H1 (cell line): Measurements from ENCODE around the gene KSR2. TPM values are rescaled to one million over a fixed set of nuclear protein-coding genes. Genes with fewer than 3 reads are reported as not detected.

Experiments used
- CTCF ChIA-PET: fragments of 300-600 bp; sonication (Branson Sonifier 250); formaldehyde crosslinking; loops from one replicate; lab custom pipeline; 2021; ENCODE audit not compliant: partially characterized antibody; lab: Charles Lee
- POLR2A ChIA-PET: fragments of 300-600 bp; sonication (Branson Sonifier 250); formaldehyde crosslinking; loops from one replicate; lab custom pipeline; 2021; ENCODE audit warnings: inconsistent platforms; ENCODE audit not compliant: partially characterized antibody; lab: Charles Lee
- DNase-seq, 2 experiments: peaks; one replicate each; pipeline versions ENCODE4 v3.0.0 to v3.0.0-alpha.2; 2010 to 2022; ENCODE audit warnings: low spot score in 2 of 2, low read depth in 1 of 2, mixed read lengths in 1 of 2
- FAIRE-seq: peaks from 2 replicates; lab custom pipeline; 2011; peaks lifted over from hg19 to GRCh38; lab: Jason Lieb, UNC
- H2AFZ ChIP-seq: 2 replicates; pipeline ENCODE4 v1.8.1; 2012; ENCODE audit warnings: low read length, inconsistent platforms
- H2AK5ac ChIP-seq: 2 replicates; pipeline ENCODE4 v1.6.1; 2013; ENCODE audit warnings: low read depth, low read length
- H2BK120ac ChIP-seq: replicated peaks from 2 replicates; pipeline ENCODE3; 2013; ENCODE audit warnings: low read depth, low read length, inconsistent platforms
- H2BK12ac ChIP-seq: 2 replicates; pipeline ENCODE4 v1.6.1; 2013; ENCODE audit warnings: low read depth, low read length
- H2BK15ac ChIP-seq: 2 replicates; pipeline ENCODE4 v1.6.1; 2013; ENCODE audit warnings: low read length
- H2BK20ac ChIP-seq: 2 replicates; pipeline ENCODE4 v1.6.1; 2013; ENCODE audit warnings: low read length
- H2BK5ac ChIP-seq: 2 replicates; pipeline ENCODE4 v1.6.1; 2013; ENCODE audit warnings: low read depth, low read length
- H3K14ac ChIP-seq: 2 replicates; pipeline ENCODE4 v1.6.1; 2013; ENCODE audit warnings: inconsistent platforms; ENCODE audit not compliant: insufficient read length
- H3K18ac ChIP-seq: 2 replicates; pipeline ENCODE4 v1.6.1; 2013; ENCODE audit warnings: low read length; ENCODE audit errors: extremely low read depth
- H3K23ac ChIP-seq: 2 replicates; pipeline ENCODE4 v1.6.1; 2013; ENCODE audit warnings: inconsistent platforms; ENCODE audit not compliant: insufficient read length
- H3K23me2 ChIP-seq: 2 replicates; pipeline ENCODE4 v1.6.1; 2013; ENCODE audit warnings: low read depth, low read length
- H3K27ac ChIP-seq: 2 replicates; pipeline ENCODE4 v1.6.1; 2011; ENCODE audit warnings: low read depth, low read length, inconsistent platforms
- H3K27me3 ChIP-seq, 4 experiments: replicated peaks in 1 of 4; 1 replicate in 1 of 4; 2 replicates in 3 of 4; pipeline versions ENCODE4 v1.6.1 to v1.8.1; 2011 to 2013; ENCODE audit warnings: low read length in 3 of 4, mild to moderate bottlenecking in 3 of 4, inconsistent platforms in 2 of 4, mixed read lengths in 2 of 4, moderate library complexity in 1 of 4; ENCODE audit not compliant: control insufficient read depth in 3 of 4, insufficient read depth in 3 of 4; ENCODE audit errors: extremely low read depth in 1 of 4
- H3K36me3 ChIP-seq, 4 experiments: 2 replicates each; pipeline versions ENCODE4 v1.6.1 to v1.8.1; 2011 to 2013; ENCODE audit warnings: mild to moderate bottlenecking in 4 of 4, low read length in 3 of 4, moderate library complexity in 2 of 4, control low read depth in 1 of 4, inconsistent platforms in 1 of 4; ENCODE audit not compliant: insufficient read depth in 4 of 4, control insufficient read depth in 2 of 4
- H3K4ac ChIP-seq: replicated peaks from 2 replicates; pipeline ENCODE3; 2013; ENCODE audit warnings: low read length, low read depth, mixed read lengths, inconsistent platforms; ENCODE audit not compliant: insufficient read length
- H3K4me1 ChIP-seq, 4 experiments: replicated peaks in 1 of 4; 1 replicate in 1 of 4; 2 replicates in 3 of 4; pipeline versions ENCODE4 v1.6.1 to v1.8.1; 2011 to 2013; ENCODE audit warnings: low read length in 3 of 4, inconsistent platforms in 2 of 4, mixed read lengths in 1 of 4; ENCODE audit not compliant: insufficient read depth in 4 of 4, control insufficient read depth in 3 of 4
- H3K4me2 ChIP-seq, 2 experiments: 2 replicates each; pipeline versions ENCODE4 v1.6.1 to v1.8.1; 2011 to 2013; ENCODE audit warnings: low read depth in 2 of 2, low read length in 2 of 2, control low read depth in 1 of 2, inconsistent platforms in 1 of 2, mild to moderate bottlenecking in 1 of 2; ENCODE audit not compliant: insufficient read depth in 1 of 2
- H3K4me3 ChIP-seq, 4 experiments: fragments of 200-600, 300-600 bp in 1 of 4; sonication (generic), shearing (Covaris generic), sonication (Bioruptor Twin) in 1 of 4; 2 replicates each; pipeline versions ENCODE4 v1.5.1 to v1.8.1; 2011 to 2016; ENCODE audit warnings: low read length in 4 of 4, low read depth in 3 of 4, control low read depth in 2 of 4, inconsistent platforms in 2 of 4, mild to moderate bottlenecking in 2 of 4, mixed read lengths in 1 of 4, moderate library complexity in 1 of 4; ENCODE audit not compliant: insufficient read depth in 2 of 4; ENCODE audit errors: extremely low read depth in 1 of 4
- H3K56ac ChIP-seq: replicated peaks from 2 replicates; pipeline ENCODE3; 2013; ENCODE audit warnings: low read depth, mild to moderate bottlenecking, mixed read lengths, low read length, inconsistent platforms; ENCODE audit not compliant: insufficient read length
- H3K79me1 ChIP-seq: 2 replicates; pipeline ENCODE4 v1.6.1; 2013; ENCODE audit warnings: low read depth, low read length, control low read depth
- H3K79me2 ChIP-seq, 2 experiments: 2 replicates each; pipeline versions ENCODE4 v1.6.1 to v1.8.1; 2012 to 2013; ENCODE audit warnings: low read length in 2 of 2, mild to moderate bottlenecking in 2 of 2, inconsistent platforms in 1 of 2; ENCODE audit not compliant: insufficient read depth in 2 of 2, control insufficient read depth in 1 of 2
- H3K9ac ChIP-seq, 4 experiments: replicated peaks in 1 of 4; 1 replicate in 1 of 4; 2 replicates in 3 of 4; pipeline versions ENCODE4 v1.6.1 to v1.8.1; 2011 to 2013; ENCODE audit warnings: low read depth in 3 of 4, low read length in 3 of 4, control low read depth in 2 of 4, mild to moderate bottlenecking in 2 of 4, moderate library complexity in 2 of 4, inconsistent platforms in 1 of 4; ENCODE audit errors: extremely low read depth in 1 of 4
- H3K9me3 ChIP-seq, 2 experiments: 2 replicates each; pipeline versions ENCODE4 v1.6.1 to v1.8.1; 2012 to 2013; ENCODE audit warnings: mild to moderate bottlenecking in 2 of 2, moderate library complexity in 2 of 2, control low read depth in 1 of 2, inconsistent platforms in 1 of 2, low read depth in 1 of 2, low read length in 1 of 2, mixed read lengths in 1 of 2; ENCODE audit not compliant: insufficient read depth in 2 of 2
- H4K20me1 ChIP-seq, 2 experiments: replicated peaks in 1 of 2; 2 replicates each; pipeline versions ENCODE3 to v1.8.1; 2011 to 2013; ENCODE audit warnings: inconsistent platforms in 2 of 2, low read length in 2 of 2, mild to moderate bottlenecking in 1 of 2; ENCODE audit not compliant: insufficient read depth in 2 of 2, control insufficient read depth in 1 of 2
- H4K5ac ChIP-seq: 2 replicates; pipeline ENCODE4 v1.6.1; 2013; ENCODE audit warnings: low read length, low read depth, mixed read lengths, inconsistent platforms; ENCODE audit not compliant: insufficient read length
- H4K8ac ChIP-seq: 2 replicates; pipeline ENCODE4 v1.8.0; 2013; ENCODE audit warnings: mild to moderate bottlenecking, moderate library complexity, low read length, inconsistent platforms; ENCODE audit not compliant: insufficient read depth; ENCODE audit errors: extremely low read depth
- H4K91ac ChIP-seq: replicated peaks from 2 replicates; pipeline ENCODE3; 2013; ENCODE audit warnings: low read length, mixed read lengths, inconsistent platforms; ENCODE audit not compliant: insufficient read length
- CBX5 ChIP-seq: fragments of 300-800, 300-1000 bp; sonication (generic); IDR thresholded peaks from 2 replicates; pipeline ENCODE4 v1.7.1; 2016; ENCODE audit warnings: antibody characterized with exemption, low read length, low read depth
- CTBP2 ChIP-seq: IDR thresholded peaks from 2 replicates; pipeline ENCODE4 v1.7.0; 2011; ENCODE audit warnings: borderline replicate concordance, mild to moderate bottlenecking, moderate library complexity, mixed read lengths, low read length; ENCODE audit not compliant: insufficient read depth, insufficient read length
- GABPA ChIP-seq: IDR thresholded peaks from 2 replicates; pipeline ENCODE4 v1.6.1; 2011; ENCODE audit warnings: mild to moderate bottlenecking, low read length, moderate library complexity, borderline replicate concordance; ENCODE audit not compliant: insufficient read depth
- JUN ChIP-seq: IDR thresholded peaks from 2 replicates; pipeline ENCODE4 v1.6.1; 2011; ENCODE audit warnings: low read depth, mild to moderate bottlenecking, improper control_type of control experiment, low read length
- KDM5A ChIP-seq: fragments of 200-600 bp; IDR thresholded peaks from 2 replicates; pipeline ENCODE4 v1.7.1; 2012; ENCODE audit warnings: mild to moderate bottlenecking, low read length, inconsistent platforms, mixed read lengths
- MAFK ChIP-seq: IDR thresholded peaks from 2 replicates; pipeline ENCODE4 v1.6.1; 2012; ENCODE audit warnings: low read depth, mild to moderate bottlenecking, improper control_type of control experiment, low read length
- NANOG ChIP-seq: IDR thresholded peaks from 2 replicates; pipeline ENCODE4 v1.6.1; 2011; ENCODE audit warnings: low read length, low read depth, mild to moderate bottlenecking, inconsistent platforms; ENCODE audit not compliant: insufficient read depth, poor library complexity, severe bottlenecking
- PHF8 ChIP-seq: fragments of 200-600 bp; sonication (generic); conservative IDR thresholded peaks from 2 replicates; pipeline ENCODE4 v1.7.1; 2012; ENCODE audit warnings: low read depth, mild to moderate bottlenecking, inconsistent platforms, low read length, moderate library complexity
- POLR2AphosphoS5 ChIP-seq: IDR thresholded peaks from 2 replicates; pipeline ENCODE4 v1.6.1; 2011; ENCODE audit warnings: low read depth, low read length
- RXRA ChIP-seq: IDR thresholded peaks from 2 replicates; pipeline ENCODE4 v1.6.1; 2011; ENCODE audit warnings: low read depth, mild to moderate bottlenecking, low read length, moderate library complexity; ENCODE audit not compliant: insufficient read depth
- SIN3A ChIP-seq, 2 experiments: IDR thresholded peaks in 1 of 2; conservative IDR thresholded peaks in 1 of 2; 2 replicates each; pipeline ENCODE4 v1.6.1; 2011 to 2012; ENCODE audit warnings: low read length in 2 of 2, improper control_type of control experiment in 1 of 2, low read depth in 1 of 2, mild to moderate bottlenecking in 1 of 2
- SIRT6 ChIP-seq: IDR thresholded peaks from one replicate; pipeline ENCODE4 v1.7.1; 2012; ENCODE audit warnings: low read length, inconsistent platforms
- SP1 ChIP-seq: IDR thresholded peaks from 2 replicates; pipeline ENCODE4 v1.6.1; 2011; ENCODE audit warnings: low read depth, low read length
- SRF ChIP-seq: IDR thresholded peaks from 2 replicates; pipeline ENCODE4 v1.6.1; 2011; ENCODE audit warnings: mild to moderate bottlenecking, low read depth, low read length, moderate library complexity
- WGBS, 2 experiments: shearing (Covaris generic) in 1 of 2; methylation state at CpG; one replicate each; pipeline versions ENCODE4 v1.1.6 to v1.1.7; 2013 to 2015; ENCODE audit warnings: low lambda C conversion rate in 2 of 2, mixed read lengths in 2 of 2, inconsistent platforms in 1 of 2, low coverage in 1 of 2, missing lambda C conversion rate in 1 of 2; ENCODE audit not compliant: insufficient replicate concordance in 2 of 2, insufficient coverage in 1 of 2, insufficient read length in 1 of 2; ENCODE audit errors: extremely low coverage in 1 of 2, missing lambda C conversion rate in 1 of 2; 5-methylcytosine and 5-hydroxymethylcytosine counted together
- polyA plus RNA-seq, 7 experiments: library from polyadenylated mRNA; depleted of rRNA in 3 of 7; stranded (reverse) in 5 of 7; unstranded in 2 of 7; fragments of >200 nt in 5 of 7; fragments of 200-250 nt in 2 of 7; gene quantifications; 1 replicate in 5 of 7; 2 replicates in 1 of 7; 4 replicates in 1 of 7; pipeline versions ENCODE4 v1.2.1 to v1.2.3, GENCODE V29; 2011 to 2013; ENCODE audit warnings: missing spikeins in 2 of 7, mixed read lengths in 2 of 7
- total RNA-seq: library from RNA; stranded (reverse); fragmentation: NEBNext Ultra II Directional; extraction: Animal tissue kit (Norgen Biotek cat#: 25700); gene quantifications from 2 replicates; pipeline ENCODE4 v1.2.1, GENCODE V29; 2021

The KSR2 gene
- total and polyA plus RNA-seq, 2 of the 8 experiments (the other 6 are each of a cell fraction or from before 2014, with no cell fraction given): 0.74 to 2.2 TPM

- Histone ChIP-seq H3K79me2 (no peaks in the 10 kb centered on the region), H3K79me1 (no peaks in the 10 kb centered on the region), H3K23ac (no peak overlapping the region), H3K9ac (no peak overlapping the region), H4K91ac (no peak overlapping the region), H3K36me3 (no peaks in the 10 kb centered on the region), H3K27me3 (no peaks in the 10 kb centered on the region), H4K5ac (no peak overlapping the region), H3K4me2 (no peak overlapping the region), H2BK20ac (no peak overlapping the region), H3K56ac (no peak overlapping the region), H2AK5ac (no peak overlapping the region), H4K20me1 (no peaks in the 10 kb centered on the region), H2BK12ac (no peak overlapping the region), H4K8ac (no peak overlapping the region), H3K27ac (no peak overlapping the region), H3K14ac (no peak overlapping the region), H3K23me2 (no peaks in the 10 kb centered on the region), H2BK120ac (no peak overlapping the region), H3K9me3 (no peaks in the 10 kb centered on the region), H3K18ac (no peak overlapping the region), H2BK15ac (no peak overlapping the region), H3K4ac (no peak overlapping the region), H3K4me1 (peaks cover 0 to 3% (median 0%) of the 10 kb centered on the region in 4 experiments; a peak in 1 of 7 replicates), H2AFZ (no peak overlapping the region), H2BK5ac (no peak overlapping the region), H3K4me3 (no peak overlapping the region)
- WGBS, 2 experiments: 80% methylated on average over 4 of the region's 4 CpGs; no CpG with 5 or more reads in 1 of the 2 experiments
- FAIRE-seq: no peak
- TF ChIP-seq RXRA: no peak
- TF ChIP-seq JUN: no peak
- TF ChIP-seq GABPA: no peak
- no peak for TF ChIP-seq KDM5A
- no peak for TF ChIP-seq SRF
- no peak for TF ChIP-seq SIN3A (conservative IDR thresholded peaks at IDR 0.05 in 1 of 2, IDR thresholded peaks at IDR 0.05 in 1 of 2; ENCODE audit: low read depth in 1 of 2, low read length in 2 of 2)
- no peak for TF ChIP-seq SP1
- TF ChIP-seq PHF8: no peak
- no peak for TF ChIP-seq CTBP2
- no peak for TF ChIP-seq CBX5
- TF ChIP-seq NANOG: no peak
- no peak for TF ChIP-seq MAFK
- TF ChIP-seq SIRT6: no peak
- TF ChIP-seq POLR2AphosphoS5: no peak
- POLR2A ChIA-PET: no interaction called here
- no peak for DNase-seq
- CTCF ChIA-PET: interaction anchor here (1.7 kb wide), 1 partner anchor 8 kb away, joined by 6 read pairs; no protein-coding TSS in a partner anchor
These were observed 466.6 kb downstream of the KSR2 start for GRCh38 chr12:117502233-117502632.
